ENCODE measurements around the gene CASK.

DNA sequence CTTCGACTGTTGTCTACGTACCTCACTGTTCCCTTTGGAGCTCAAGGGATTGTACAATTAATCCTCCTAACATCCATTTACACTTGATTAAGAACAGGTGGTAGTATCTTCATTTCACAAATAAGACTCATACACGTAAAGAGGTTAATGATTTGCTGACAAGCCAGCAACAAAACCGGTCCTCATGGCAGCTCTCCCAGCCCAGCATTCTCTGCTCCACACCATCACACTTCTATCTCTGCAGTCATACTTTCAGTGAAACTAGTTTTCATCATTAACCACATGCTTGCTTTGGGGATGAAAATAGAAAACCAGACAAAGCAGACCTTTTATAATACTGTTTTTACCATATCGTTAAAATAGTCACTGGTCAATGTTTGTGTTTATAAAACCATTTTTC is 28.7 kb upstream of the CASK start:
- TF ChIP-seq, protein P1, sequence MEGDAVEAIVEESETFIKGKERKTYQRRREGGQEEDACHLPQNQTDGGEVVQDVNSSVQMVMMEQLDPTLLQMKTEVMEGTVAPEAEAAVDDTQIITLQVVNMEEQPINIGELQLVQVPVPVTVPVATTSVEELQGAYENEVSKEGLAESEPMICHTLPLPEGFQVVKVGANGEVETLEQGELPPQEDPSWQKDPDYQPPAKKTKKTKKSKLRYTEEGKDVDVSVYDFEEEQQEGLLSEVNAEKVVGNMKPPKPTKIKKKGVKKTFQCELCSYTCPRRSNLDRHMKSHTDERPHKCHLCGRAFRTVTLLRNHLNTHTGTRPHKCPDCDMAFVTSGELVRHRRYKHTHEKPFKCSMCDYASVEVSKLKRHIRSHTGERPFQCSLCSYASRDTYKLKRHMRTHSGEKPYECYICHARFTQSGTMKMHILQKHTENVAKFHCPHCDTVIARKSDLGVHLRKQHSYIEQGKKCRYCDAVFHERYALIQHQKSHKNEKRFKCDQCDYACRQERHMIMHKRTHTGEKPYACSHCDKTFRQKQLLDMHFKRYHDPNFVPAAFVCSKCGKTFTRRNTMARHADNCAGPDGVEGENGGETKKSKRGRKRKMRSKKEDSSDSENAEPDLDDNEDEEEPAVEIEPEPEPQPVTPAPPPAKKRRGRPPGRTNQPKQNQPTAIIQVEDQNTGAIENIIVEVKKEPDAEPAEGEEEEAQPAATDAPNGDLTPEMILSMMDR (IDR thresholded peaks at IDR 0.05), result no peak
- no peak for TF ChIP-seq POLR2AphosphoS5 (IDR thresholded peaks at IDR 0.05; ENCODE audit: low read depth, low read length)
- TF ChIP-seq REST (IDR thresholded peaks at IDR 0.05; ENCODE audit: insufficient read depth in 1 of 2, low read depth in 2 of 2, low read length in 1 of 2), result no peak
- no peak for TF ChIP-seq SIN3A (IDR thresholded peaks at IDR 0.05; ENCODE audit: borderline replicate concordance, insufficient read depth, low read depth, low read length)

All from Panc1 (cell line).